HG03139 (cell line): ENCODE data around the gene OR13C5.
A peak's percentile ranks its signal among the peaks of the same experiment; 100 is the strongest.
"Not testable (repeated sequence)": the region's sequence is repeated elsewhere in the genome, so short reads cannot be mapped to it uniquely, and the experiment has no call there.

Source experiments
- ATAC-seq: cut with Tn5 transposase; IDR thresholded peaks from one replicate; pipeline ENCODE4 v1.9.1; 2021; ENCODE audit not compliant: unreplicated experiment

Gene OR13C5

GRCh38 chr9:104599313-104599712 is at the start of gene OR13C5:
Gene OR13C5, minus strand, starts transcription at chr9:104599413. Its CDS starts 0 bp downstream, at chr9:104599413.
- ATAC-seq, result not testable (repeated sequence)

- ATAC-seq, result no peak
Observed at GRCh38 chr9:104635456-104635855, 36.2 kb upstream of the OR13C5 start.

- no peak for ATAC-seq
Observed at GRCh38 chr9:104633976-104634520, 34.8 kb upstream of the OR13C5 start.

- ATAC-seq, result not testable (repeated sequence)
Observed at GRCh38 chr9:104625964-104626363, 26.8 kb upstream of the OR13C5 start.

- ATAC-seq, result no peak
Observed at GRCh38 chr9:104618104-104618503, 18.9 kb upstream of the OR13C5 start, which contains the start of gene OR13C9. Gene OR13C9, minus strand, starts transcription at chr9:104618204. Its CDS starts 0 bp downstream, at chr9:104618204.

- ATAC-seq, result no peak
Observed at GRCh38 chr9:104617418-104617817, 18.2 kb upstream of the OR13C5 start.

GRCh38 chr9:104611213-104611612 is 12.0 kb upstream of the OR13C5 start:
- ATAC-seq, result no peak

GRCh38 chr9:104608336-104608735 is 9.1 kb upstream of the OR13C5 start:
- no peak for ATAC-seq

- ATAC-seq, result no peak
Observed at GRCh38 chr9:104606152-104606551, 6.9 kb upstream of the OR13C5 start.

GRCh38 chr9:104605527-104605926 is 6.3 kb upstream of the OR13C5 start, which contains the start of gene OR13C2:
Gene OR13C2, minus strand, starts transcription at chr9:104605627. Its CDS starts 0 bp downstream, at chr9:104605627.
- not testable (repeated sequence) for ATAC-seq

- ATAC-seq, result peak; percentile 55
Observed at GRCh38 chr9:104604801-104605200, 5.6 kb upstream of the OR13C5 start.

- ATAC-seq, result not testable (repeated sequence)
Observed at GRCh38 chr9:104598749-104599148, 464 bp downstream of the OR13C5 start.

- no peak for ATAC-seq
Observed at GRCh38 chr9:104589626-104590025, 9.6 kb downstream of the OR13C5 start.

- ATAC-seq, result no peak
Observed at GRCh38 chr9:104586496-104587180, 12.6 kb downstream of the OR13C5 start.

GRCh38 chr9:104580562-104580961 is 18.7 kb downstream of the OR13C5 start:
- no peak for ATAC-seq

- ATAC-seq, result no peak
Observed at GRCh38 chr9:104577263-104577662, 21.9 kb downstream of the OR13C5 start.

GRCh38 chr9:104575456-104575855 is 23.8 kb downstream of the OR13C5 start:
- ATAC-seq, result no peak

GRCh38 chr9:104572612-104573011 is 26.6 kb downstream of the OR13C5 start:
- ATAC-seq, result no peak

- ATAC-seq, result no peak
Observed at GRCh38 chr9:104568868-104569267, 30.3 kb downstream of the OR13C5 start, which contains the start of gene OR13C8. Gene OR13C8, plus strand, starts transcription at chr9:104569168. Its CDS starts 0 bp downstream, at chr9:104569168.

GRCh38 chr9:104564358-104564757 is 34.9 kb downstream of the OR13C5 start:
- ATAC-seq, result no peak

GRCh38 chr9:104556830-104557634 is 42.2 kb downstream of the OR13C5 start:
- no peak for ATAC-seq

- ATAC-seq, result no peak
Observed at GRCh38 chr9:104555521-104555920, 43.7 kb downstream of the OR13C5 start.
